C1 segment of cervical spinal cord (tissue), 14 donors: ENCODE results near the gene ODC1.

Experiments used
- DNase-seq, 14 donors: peaks; one replicate each; lab custom pipeline; 2025; lab: John Stamatoyannopoulos, UW

Gene ODC1

DNA sequence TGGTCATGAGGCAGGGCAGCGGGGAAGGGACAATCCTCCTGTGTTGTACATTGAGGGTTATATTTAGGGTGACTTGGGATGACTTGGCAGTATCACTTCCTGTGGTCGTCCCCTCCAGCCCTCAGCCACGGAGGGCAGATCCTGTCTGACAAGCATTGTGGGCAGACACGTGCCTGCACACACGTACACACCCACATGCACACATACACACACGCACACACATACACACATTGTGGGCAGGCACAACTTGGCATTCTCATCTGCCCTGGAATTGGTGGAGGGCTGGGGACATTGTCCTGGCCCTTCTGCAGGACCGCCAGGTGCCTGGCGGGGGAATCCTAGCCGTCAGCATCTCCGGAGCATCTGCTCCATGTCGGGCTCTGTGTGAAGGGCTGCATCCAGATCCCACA is 47.6 kb downstream of the ODC1 start:
- peak in 4 of 14 donors; percentile 18 to 57 (median 26) for DNase-seq

DNA sequence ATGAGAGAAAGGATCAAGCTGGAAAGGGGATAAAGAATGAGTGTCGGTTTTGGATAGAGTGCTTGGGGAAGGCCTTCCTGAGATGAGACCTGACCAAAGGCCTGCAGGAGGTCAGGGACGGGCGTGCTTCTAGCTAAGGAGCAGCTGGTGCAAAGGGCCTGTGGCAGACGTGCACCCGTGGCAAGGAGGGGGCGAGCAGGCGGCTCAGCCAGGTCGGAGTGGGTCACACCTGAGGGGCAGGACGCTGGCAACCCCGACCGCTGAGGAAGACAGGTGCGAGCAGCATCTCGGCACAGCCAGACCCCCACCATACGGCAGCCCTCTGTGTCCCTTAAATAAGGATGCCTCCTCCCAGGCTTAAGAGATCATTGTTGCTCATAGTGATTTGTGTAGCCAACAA is 48.1 kb downstream of the ODC1 start:
- no peak for DNase-seq

- DNase-seq = no peak
Measured at GRCh38 chr2:10399358-10399757, 48.8 kb downstream of the ODC1 start.

DNA sequence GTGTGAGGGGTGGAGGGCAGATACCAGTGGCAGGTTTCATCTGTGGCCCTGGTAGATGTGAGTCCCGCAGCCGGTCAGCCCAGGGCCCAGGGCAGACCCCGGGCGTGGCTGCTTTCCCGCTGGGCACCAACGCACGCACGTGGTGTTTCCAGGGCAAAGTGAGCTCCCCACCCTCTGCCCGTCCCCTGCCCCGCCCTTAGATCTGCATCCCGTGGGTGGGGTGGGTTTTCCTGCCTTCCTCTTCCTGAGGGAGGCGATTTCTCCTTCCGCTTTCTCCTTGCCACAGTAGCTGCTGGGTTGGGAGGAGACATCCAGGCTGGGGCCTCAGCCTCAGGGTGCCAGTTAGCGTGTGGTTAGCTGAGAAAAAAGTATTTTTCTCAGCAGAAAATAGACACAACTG is 49.6 kb downstream of the ODC1 start:
- no peak for DNase-seq

- DNase-seq = no peak
Measured at GRCh38 chr2:10397878-10398277, 50.2 kb downstream of the ODC1 start.

DNA sequence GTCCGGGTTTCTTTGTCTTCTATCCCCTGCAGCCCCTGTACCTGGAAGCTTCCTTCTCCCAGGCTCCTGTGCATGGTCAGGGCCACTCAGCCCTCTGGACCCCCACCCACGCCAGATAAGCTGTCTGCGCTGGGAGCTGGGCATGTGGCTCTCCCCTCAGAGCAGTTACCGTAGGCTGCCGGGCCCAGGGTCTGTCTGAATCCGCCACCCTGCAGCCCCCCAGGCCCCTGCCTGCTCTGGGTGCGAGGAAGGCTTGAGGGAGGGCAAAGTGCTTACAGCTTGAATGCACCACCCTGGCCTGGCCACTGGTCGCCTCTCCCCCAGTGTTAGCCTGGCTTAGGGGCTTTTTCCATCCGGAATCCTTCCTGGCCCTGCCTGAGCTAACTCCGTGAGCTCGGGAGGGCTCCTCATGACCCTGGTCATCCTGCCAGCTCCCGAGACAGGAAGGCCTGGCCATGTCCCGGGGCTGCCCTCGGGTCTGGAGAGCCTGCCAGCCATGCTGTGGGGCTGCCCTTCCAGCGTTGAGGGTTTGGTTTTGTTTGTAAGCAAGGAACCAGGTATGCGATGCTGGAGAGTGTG is 50.7 kb downstream of the ODC1 start:
- DNase-seq = no peak

DNA sequence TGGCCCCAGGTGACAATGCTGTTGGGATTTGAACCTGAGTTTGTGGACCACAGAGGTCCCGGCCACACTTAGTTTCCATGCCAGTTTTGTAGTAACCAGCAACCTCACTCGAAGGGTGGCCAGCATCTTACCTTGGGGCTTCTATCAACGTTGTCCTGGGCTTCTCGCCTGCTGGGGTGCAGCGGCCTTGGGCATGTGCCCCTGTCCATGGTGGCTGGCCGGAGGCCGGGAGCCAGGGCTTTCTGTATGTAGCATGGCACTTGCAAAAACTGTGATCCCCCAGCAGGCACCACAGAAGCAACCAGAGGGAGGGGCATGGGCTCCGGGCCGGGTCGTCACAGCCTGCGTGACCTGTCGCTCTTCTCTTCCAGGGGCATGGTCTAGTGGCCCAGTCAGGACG is 51.7 kb downstream of the ODC1 start:
- DNase-seq = no peak

GRCh38 chr2:10395893-10396292 is 52.2 kb downstream of the ODC1 start:
- DNase-seq = no peak

GRCh38 chr2:10393640-10393982 is 54.5 kb downstream of the ODC1 start:
- DNase-seq = no peak

- no peak for DNase-seq
Measured at GRCh38 chr2:10392951-10393639, 55.0 kb downstream of the ODC1 start.

DNA sequence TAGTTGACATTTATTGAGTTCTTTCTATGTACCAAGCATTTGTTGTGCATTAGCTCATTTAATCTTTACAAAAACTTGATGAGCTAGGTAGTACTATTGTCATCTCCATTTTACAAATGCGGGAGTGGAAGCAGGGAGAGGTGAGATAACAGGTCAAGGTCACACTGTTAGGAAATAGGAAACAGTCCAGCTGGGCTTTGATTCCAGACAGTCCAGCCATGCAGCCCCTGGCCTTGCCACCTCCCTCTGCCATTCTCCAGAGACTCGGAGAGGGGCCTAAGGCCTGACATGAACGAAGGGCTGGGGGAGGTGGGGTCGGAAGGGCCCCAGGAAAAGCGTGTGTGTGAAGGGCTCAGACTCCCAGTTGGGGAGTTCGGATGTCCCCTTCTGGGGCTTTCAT is 55.6 kb downstream of the ODC1 start:
- DNase-seq = no peak

DNA sequence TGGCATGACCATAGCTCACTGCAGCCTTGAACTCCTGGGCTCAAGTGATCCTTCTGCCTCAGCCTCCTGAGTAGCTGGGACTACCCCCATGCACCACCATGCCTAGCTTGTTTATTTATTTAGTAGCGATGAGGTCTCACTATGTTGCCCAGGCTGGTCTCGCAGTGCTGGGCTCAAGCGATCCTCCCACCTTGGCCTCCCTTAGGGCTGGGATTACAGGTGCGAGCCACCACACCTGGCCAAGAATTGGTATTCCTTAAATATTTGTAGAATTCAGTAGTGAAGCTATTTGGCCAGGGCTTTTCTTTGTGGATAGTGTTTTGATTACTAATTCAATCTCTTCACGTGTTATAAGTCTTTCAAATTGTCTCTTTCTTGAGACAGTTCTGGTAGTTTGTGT is 56.0 kb downstream of the ODC1 start:
- DNase-seq = no peak

GRCh38 chr2:10390369-10390801 is 57.7 kb downstream of the ODC1 start:
- DNase-seq = no peak
